Medulla oblongata (tissue), 1 donor: ENCODE data around the gene GPR26.

Experiments
- DNase-seq: peaks from one replicate; pipeline ENCODE4 v3.0.0-alpha.2; 2015; ENCODE audit errors: extremely low spot score

GPR26 gene, protein sequence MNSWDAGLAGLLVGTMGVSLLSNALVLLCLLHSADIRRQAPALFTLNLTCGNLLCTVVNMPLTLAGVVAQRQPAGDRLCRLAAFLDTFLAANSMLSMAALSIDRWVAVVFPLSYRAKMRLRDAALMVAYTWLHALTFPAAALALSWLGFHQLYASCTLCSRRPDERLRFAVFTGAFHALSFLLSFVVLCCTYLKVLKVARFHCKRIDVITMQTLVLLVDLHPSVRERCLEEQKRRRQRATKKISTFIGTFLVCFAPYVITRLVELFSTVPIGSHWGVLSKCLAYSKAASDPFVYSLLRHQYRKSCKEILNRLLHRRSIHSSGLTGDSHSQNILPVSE

DNA sequence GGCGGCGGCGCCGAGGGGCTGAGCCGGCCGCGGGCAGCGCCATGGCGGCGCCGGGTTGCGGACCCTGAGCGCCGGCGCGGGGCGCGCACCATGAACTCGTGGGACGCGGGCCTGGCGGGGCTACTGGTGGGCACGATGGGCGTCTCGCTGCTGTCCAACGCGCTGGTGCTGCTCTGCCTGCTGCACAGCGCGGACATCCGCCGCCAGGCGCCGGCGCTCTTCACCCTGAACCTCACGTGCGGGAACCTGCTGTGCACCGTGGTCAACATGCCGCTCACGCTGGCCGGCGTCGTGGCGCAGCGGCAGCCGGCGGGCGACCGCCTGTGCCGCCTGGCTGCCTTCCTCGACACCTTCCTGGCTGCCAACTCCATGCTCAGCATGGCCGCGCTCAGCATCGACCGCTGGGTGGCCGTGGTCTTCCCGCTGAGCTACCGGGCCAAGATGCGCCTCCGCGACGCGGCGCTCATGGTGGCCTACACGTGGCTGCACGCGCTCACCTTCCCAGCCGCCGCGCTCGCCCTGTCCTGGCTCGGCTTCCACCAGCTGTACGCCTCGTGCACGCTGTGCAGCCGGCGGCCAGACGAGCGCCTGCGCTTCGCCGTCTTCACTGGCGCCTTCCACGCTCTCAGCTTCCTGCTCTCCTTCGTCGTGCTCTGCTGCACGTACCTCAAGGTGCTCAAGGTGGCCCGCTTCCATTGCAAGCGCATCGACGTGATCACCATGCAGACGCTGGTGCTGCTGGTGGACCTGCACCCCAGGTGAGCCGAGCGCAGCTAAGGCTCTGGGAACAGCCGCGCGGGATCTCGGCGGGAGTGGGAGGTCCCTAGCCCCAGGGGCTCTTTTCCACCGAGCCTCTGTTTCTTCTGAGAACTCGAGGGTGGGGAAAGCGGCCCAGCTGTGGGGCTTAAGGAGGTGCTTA, at the start of gene GPR26:
Gene GPR26, plus strand, starts transcription at position 38 of the 919 bp plus-strand sequence. Its CDS starts 53 bp downstream, at position 91.
- no peak for DNase-seq

DNA sequence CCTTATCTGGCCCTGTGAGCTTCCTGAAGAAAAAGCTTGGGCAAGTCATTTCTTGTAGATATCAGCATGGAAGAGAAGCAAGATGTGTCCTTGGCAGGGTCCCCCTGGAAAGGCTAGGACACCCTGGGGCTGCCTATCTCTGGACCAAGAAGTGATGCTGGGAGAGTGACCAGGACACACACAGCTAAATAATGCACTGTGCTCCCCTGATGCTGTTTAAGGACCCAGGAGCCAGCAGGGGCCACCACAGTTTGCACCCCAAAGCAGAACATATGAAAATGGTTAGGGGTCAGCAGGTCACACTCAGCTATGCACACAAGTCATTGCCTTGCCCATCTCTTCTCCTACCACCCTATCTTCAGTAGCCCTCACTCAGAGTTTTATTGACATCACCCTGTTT, 47.9 kb upstream of the GPR26 start:
- no peak for DNase-seq

DNA sequence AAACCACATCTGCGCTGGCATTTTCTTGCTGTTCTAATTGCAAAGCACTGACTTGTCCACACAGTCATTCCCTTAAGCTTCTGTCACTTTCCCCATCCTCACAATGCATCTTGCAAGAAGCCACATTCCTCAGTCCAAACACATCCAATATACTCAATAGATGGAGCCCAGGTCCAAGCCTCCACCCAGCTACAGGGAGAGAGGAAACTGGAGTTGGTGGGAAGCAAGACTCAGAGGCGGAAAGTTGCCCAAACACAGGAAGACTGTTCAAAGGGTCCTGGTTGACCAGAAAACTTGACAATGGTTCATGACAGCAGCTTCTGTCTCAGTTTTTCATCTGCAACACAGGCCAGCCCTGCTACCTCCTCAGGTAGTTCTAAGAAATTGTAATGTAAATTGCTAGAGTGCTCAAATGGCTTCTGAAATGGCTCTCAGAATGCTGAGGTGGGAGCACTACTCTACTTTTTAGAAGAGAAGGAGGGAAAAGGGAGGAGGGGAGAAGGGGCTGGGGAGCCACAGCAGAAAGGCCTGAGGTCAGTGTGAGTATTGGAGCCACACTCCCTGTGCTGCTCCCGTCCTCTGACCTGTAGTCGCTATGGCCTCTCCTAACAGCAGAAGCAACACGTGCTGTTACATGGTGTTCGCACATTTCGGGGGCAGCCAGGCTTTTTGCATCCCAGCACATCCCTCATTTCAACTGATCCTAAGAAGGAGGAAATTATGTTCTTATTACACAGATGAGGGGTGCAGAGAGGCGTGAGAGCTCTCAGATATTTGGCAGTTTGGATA, 46.9 kb upstream of the GPR26 start:
- no peak for DNase-seq

DNA sequence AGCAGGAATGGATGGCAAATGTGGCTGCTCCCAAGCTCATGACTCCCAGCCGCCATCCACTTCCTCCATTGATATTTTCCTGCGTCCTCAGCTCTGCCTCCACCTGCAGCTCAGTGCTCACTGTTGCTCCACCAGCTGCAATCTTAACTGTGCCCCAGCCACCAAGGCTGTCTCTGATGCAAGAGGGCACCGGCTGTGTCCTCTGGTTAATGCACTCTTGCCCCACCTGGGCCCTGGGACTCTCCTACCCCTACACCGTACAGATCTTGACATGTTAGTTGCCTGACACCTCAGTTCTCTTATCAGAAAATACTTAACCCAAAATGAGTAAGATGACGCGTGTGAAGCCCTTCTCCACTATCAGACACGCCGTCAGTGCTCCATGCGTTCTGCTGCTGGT, 45.5 kb upstream of the GPR26 start:
- DNase-seq: no peak

DNA sequence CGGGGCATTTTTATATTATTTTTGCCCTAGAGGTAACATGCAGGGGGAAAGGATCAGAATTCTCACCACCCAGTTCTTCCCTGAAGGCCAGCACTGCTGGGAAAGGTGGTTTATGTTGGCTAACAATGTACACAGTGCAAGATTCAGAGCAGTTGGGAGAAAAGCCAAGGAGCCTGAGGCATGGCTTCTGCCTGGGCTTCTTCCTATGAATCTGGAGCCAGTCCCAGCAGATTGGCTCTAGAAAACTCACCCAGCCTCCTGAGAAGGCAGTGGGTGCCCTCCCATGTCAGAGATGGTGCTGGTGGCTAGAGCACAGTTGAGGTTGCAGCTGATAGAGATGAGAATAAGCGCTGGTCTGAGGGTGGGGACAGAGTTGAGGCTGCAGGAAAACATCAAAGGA, 44.7 kb upstream of the GPR26 start:
- no peak for DNase-seq

DNA sequence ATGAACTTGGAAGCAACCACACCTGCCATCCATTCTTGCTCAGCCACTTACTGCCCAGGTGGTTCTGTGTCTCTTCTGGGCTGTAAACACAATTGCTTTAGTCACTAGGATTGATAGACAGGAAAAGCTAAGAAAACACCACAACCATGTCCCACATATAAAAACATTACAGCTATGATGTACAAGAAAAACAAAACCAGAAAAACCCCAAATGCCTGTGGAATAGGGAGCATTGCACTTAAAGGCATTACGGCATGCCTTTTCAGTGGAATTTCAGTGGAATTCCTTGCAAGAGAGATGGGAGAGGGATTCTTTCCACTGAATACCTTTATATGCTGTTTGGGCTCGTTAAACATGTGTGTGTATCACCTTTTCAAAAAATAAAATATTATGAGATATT, 44.2 kb upstream of the GPR26 start:
- DNase-seq: no peak

DNA sequence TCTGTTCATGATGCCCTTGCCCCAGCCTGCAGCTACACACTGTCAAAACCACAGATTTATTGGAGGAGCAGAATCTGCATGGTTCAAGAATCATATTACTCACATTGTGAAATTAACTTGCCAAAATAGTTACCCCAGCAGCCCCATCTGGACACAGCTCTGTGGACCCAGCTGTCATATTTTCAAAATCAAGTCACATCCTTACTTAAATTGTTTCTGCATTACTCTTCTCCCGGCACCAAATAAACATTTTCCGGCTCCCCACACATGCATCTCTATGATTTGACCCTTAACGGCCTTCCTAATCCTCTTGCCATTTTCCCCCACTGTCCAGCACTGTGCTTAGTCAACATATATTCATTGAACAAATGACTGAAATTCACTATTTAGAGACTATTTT, 43.8 kb upstream of the GPR26 start:
- DNase-seq: no peak

DNA sequence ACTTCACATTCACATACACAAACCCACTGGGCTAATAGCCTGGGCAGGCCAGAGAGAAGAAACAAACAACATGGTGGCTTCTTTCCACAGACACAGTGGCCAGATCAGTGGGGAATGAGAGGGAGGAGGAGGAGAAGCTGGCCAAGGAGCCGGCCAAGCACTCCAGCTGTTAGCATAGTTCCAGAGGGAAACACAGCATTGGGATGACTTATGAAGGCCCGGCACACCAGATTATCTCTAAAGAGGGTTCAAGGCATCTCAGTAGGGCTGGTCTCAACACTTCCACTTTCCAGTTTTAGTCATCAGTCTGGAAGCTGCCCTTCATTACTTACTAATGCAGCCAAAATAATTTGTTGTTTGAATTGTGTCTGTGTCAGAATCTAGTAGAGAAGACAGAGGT, 42.1 kb upstream of the GPR26 start:
- no peak for DNase-seq

DNA sequence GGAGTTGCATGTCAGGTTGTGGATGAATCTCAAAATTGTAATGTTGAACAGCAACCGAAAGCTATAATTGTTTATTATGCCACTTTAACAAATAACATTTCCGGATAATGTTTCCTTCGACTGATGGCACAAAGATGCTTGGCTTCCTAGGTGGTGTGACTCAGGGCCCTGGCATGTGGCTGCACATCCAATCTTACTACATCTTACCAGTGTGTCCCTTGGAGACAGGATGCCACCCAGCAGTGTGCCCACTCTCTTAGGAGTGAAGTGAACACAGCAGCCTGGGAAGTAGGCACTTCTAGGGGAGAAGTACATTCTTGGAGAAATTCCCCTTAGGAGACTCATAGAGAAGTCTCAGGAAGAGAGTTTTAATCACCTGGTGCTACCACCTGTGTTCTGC, 33.0 kb upstream of the GPR26 start:
- DNase-seq: no peak

DNA sequence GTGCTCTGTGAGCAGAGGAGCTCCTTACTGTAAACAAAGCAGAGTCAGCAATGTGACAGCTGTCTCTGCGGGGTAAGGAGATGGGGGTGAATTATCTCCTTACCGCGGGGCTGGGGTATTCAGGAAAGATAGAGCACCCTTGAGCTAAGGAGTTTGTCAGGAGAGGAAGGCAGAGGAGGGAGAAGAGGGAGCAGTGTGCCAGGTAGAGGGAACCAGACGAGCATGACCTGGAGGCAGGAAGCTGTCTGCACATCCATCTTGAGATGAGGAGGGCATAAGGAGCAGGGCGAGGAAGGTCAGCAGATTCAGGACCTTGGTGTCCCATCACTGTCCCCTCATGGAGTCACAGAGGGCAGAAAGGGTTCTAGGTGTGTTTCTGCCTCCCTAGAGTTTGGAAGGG, 32.5 kb upstream of the GPR26 start:
- DNase-seq: no peak

DNA sequence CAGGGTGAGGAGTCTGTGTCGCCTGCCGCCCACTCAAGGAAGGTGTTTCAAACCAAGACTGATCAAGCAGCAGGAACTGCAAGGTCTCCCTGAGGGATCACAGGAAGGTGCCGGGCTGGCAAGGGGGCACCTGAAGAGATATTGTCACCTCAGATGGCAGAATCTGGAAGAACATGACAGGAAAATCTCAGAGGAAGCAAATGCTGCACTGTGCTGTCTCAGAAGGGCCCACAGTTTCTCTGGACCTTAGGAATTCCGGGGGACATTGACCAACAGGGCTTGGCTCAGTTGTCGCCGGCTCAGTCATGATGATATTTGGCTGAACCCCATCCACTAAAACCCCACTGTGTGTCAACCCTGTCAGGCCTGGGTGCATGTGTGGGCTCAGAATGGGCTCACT, 31.9 kb upstream of the GPR26 start:
- DNase-seq: no peak

DNA sequence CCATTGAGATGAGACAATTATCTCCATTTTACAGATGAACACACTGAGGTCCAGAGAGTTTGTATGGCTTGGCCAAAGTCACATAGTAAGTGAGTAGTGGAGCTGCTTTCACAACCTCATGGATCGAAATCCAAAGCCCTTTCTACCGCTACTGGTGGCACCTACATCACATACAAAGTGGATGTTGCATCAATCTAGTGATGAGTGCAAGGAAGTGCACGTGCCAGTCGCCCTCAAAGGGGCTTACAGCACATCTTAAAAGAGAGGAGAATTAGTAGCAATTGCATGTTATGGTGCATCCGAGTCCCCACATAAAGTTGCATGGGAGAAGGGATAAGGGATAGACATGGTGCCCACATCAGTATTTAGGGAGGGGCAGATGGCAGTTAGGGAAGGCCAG, 31.0 kb upstream of the GPR26 start:
- DNase-seq: no peak

DNA sequence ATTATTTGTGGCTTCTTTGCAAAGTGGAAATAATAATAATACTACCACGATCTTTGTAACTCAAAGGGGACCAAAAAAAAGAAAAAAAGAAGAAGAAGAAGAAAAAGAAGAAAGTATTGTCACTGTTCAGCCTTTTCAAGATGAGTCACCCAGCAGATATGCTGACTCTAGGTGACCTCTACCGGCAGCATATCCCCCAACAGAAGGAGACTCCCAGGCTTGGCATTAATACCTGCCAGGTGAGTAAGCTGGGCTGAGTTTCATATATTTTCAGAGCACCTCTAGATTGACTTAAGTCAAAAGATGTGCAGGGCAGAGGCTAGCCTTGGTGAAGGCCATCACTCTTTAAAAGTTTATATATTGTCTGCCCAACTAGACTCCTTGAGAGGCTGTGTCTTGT, 30.4 kb upstream of the GPR26 start:
- DNase-seq: no peak

DNA sequence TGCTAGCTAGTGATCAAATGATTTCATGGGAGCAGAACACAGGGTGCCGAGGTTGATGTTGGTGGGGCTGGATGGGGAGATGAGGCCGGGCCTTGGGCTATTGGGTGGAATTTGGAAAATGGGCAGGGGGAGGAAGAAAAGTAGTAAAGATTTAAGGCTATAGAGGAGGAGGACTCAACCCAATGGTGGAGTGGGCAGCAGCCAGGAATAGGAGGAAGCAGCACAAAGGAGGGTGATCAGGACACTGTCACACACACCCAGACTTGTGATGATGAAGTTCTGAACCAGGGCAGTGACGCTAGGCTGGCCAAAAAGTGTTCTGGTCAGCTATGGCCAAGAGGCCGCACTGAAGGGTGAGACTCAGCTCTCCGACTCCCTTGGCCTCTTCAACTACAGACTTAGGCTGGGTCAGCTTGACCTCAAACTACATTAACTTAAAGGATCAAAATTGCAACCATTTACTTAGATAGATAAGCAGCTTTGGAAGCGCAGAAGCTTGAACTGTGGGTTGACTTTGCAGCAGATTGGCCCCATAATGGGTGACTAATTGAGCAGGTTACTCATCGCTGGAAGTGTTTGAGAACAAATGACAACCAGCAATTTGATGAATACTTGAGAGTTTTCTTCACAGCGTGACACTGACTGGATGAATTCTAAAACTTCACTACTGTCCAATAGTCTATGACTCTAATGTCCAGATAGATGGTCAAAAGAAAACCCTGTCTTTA, 29.4 kb upstream of the GPR26 start:
- no peak for DNase-seq

DNA sequence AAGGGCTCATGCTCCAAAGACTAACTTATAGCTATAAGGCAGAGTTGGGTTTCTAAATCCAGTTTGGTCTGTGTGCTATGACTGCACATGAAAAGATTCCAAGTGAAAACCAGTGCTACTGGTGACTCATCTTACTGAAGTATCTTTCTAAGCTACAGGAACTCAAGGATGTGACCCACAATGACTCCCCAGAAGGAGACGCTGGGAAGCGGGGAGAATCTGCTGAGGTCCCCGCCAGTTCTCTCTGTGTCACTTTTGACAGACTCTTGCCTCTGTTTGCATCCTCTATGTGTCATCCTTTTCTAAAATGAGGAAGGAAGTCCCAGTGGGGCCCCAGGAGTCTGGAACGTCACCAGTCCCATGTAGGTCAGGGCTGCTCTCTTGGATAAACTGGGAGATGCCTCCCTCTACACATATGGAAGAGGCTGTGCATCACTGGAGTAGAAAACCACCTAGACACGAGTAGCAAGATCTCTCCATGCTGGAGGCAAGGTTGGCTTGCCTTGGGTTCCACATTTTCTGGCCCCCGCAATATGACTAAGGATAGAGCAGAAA, 28.8 kb upstream of the GPR26 start:
- DNase-seq: no peak

DNA sequence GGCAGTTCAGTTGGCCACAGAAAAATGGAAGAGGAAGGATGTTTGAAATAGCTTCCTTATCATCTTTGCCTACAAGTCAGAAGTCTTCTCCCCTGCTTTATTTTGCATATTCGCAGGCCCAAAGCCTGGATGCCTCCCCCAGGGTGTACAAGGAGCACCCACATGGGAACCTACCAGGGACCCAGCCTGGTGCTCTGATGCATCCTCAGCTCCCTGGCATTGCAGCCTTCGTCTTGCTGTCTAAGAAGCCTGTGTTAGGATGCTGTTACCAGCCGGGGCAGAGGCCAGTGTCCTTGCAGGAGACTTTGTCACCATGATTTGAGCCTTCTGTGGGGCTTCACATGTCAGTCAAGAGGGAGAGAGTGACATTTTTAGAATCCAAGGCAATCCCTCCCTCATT, 27.0 kb upstream of the GPR26 start:
- DNase-seq: no peak

DNA sequence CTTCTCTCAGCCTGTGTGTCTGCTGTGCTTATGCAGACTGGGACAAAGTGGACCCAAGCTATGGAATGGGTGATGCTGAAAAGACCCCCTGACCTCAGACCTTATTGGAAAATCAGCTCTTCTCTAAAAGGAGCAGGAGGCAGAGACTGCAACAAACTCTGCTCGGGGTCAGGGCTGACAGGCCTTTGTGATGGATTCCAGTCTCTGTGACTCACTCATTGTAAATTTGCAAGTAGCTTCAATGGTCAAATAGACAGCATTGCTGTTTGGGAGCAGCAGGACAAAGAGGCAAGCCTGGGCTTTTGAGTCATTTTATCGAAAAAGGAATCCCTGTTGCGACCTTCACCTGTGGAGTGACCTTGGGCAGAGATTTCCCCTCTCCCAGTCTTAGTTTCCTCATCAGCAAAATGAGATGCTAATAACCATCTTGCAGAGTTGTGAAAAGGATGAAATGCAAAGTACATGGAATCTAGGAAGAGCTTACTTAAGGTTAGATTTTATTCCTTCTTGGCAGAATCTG, 26.1 kb upstream of the GPR26 start:
- DNase-seq: no peak

DNA sequence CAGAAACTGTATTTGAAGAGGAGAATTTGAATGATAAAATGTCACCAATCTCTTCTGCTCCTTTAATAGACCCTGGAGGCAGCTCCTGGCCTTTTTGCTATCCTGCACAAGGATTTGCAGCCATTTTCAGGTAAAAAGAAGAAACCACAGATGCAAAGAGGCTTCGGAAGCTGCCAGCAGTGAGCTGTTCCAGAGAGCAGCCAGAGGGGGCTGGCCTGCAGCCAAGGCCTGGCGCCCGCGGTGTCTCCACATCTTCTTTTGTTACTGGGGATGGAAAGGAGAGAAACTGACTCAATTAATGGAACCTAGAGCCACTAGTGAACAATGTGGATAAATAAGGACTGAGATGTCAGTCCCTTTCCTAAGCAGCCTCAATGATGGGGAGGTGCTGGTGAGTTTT, 23.9 kb upstream of the GPR26 start:
- DNase-seq: peak; percentile 16

DNA sequence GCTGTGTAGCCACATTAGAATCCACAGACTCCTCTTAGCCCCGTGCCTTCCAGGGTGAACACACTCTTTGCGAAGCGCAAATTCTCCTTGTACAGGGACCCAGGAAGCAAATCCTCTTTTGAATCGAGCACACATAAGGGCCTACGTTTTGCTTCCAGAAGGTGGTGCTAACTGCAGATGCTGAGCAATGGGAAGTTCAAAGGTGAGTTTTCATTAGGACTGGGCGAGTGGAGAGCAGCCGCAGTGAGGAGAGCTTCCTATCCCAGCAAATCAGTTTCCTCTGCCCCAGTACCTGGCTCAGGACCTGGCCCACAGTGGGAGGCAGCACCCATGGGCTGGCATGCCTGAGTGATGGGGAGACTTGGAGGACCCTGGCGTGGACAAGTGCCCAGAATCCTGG, 23.5 kb upstream of the GPR26 start:
- no peak for DNase-seq

DNA sequence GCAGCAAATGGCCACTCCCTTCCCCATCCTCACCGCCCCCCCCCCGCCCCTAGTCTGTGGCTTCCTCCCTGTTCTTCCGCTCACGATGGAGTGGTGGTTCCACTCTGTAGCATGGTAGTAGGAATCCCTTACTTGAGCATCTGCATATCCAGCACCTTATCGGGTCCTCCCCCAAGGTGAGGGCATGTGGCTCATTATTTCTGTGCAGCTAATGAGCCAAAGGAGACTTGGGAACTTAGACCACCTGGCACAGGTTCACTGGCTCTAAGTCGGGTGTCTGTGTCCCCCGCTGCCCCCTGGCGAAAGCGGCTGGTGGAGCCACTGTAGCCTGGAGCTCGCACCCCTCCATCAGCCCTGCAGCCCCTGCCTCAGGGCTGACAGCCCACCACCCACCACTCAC, 22.8 kb upstream of the GPR26 start:
- no peak for DNase-seq

DNA sequence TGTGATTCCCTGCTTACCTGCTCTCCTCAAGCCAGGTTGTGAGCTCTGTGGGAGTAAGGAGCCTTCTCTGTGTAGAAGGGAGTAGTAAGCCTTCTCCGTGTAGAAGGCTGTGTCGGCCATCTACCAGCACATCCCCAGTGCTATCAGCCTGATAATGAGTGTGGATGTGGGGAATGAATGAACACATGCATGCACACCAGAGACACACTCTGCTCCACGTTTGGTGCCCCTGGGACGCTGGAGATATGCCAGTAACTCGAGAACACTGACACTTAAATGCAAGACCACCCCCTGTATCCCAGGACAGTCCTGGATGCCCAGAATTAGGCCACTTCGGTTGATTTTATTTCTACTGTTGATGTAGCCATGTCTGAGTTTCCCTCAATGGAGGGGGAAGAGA, 21.1 kb upstream of the GPR26 start:
- DNase-seq: no peak
